Measurements from ENCODE around the gene ISY1.

GRCh38 chr3:129122412-129123011, 38.4 kb downstream of the ISY1 start:
- TF ChIP-seq POLR2A (IDR thresholded peaks at IDR 0.05) (no peak), CTCF (IDR thresholded peaks at IDR 0.05) (no peak)
